Measurements from ENCODE around the gene LRRC28.

The LRRC28 gene

GRCh38 chr15:99435113-99435695 lies 183.9 kb downstream of the LRRC28 start:
- no peaks in the 10 kb centered on the region for H3K27me3 ChIP-seq (ENCODE audit: insufficient read depth, poor library complexity, severe bottlenecking)
- H3K27ac ChIP-seq (replicated peaks): no peak overlapping the region
- TF ChIP-seq REST (IDR thresholded peaks at IDR 0.05; ENCODE audit: insufficient replicate concordance, low read depth) (no peak), GABPA (IDR thresholded peaks at IDR 0.05; ENCODE audit: low read depth) (no peak), SPI1 (IDR thresholded peaks at IDR 0.05; ENCODE audit: borderline replicate concordance, low read depth) (no peak), POLR2AphosphoS5 (IDR thresholded peaks at IDR 0.05; ENCODE audit: low read depth) (no peak), CTCF (IDR thresholded peaks at IDR 0.05; ENCODE audit: insufficient read depth, low read length) (no peak)
- no peak overlapping the region for H3K4me3 ChIP-seq (replicated peaks; ENCODE audit: insufficient read depth, low read length)
- DNase-seq (ENCODE audit: low read depth in 1 of 2, low spot score in 1 of 2): no peak

- DNase-seq (ENCODE audit: low read depth in 1 of 2, low spot score in 1 of 2): no peak
- H3K4me3 ChIP-seq (replicated peaks; ENCODE audit: insufficient read depth, low read length): no peak overlapping the region
- TF ChIP-seq POLR2AphosphoS5 (IDR thresholded peaks at IDR 0.05; ENCODE audit: low read depth): no peak
- no peak overlapping the region for H3K27ac ChIP-seq (replicated peaks)
- no peaks in the 10 kb centered on the region for H3K27me3 ChIP-seq (ENCODE audit: insufficient read depth, poor library complexity, severe bottlenecking)
Measured at GRCh38 chr15:99435877-99436541, 184.7 kb downstream of the LRRC28 start.

GRCh38 chr15:99436542-99437314 lies 185.4 kb downstream of the LRRC28 start:
- Histone ChIP-seq H3K27me3 (ENCODE audit: insufficient read depth, poor library complexity, severe bottlenecking) (no peaks in the 10 kb centered on the region), H3K4me3 (replicated peaks; ENCODE audit: insufficient read depth, low read length) (no peak overlapping the region), H3K27ac (replicated peaks) (no peak overlapping the region)
- no peak for DNase-seq (ENCODE audit: low read depth in 1 of 2, low spot score in 1 of 2)
- no peak for TF ChIP-seq POLR2AphosphoS5 (IDR thresholded peaks at IDR 0.05; ENCODE audit: low read depth)
- no peak for TF ChIP-seq SPI1 (IDR thresholded peaks at IDR 0.05; ENCODE audit: borderline replicate concordance, low read depth)
- TF ChIP-seq CTCF (IDR thresholded peaks at IDR 0.05; ENCODE audit: insufficient read depth, low read length): no peak
- TF ChIP-seq REST (IDR thresholded peaks at IDR 0.05; ENCODE audit: insufficient replicate concordance, low read depth): no peak
- TF ChIP-seq GABPA (IDR thresholded peaks at IDR 0.05; ENCODE audit: low read depth): no peak
